HepG2 (cell line): ENCODE results near the gene ME3. TPM values are rescaled to one million over a fixed set of nuclear protein-coding genes. Genes with fewer than 3 reads are reported as not detected.

Source experiments
- ATAC-seq: fragments of 200-7000 bp; cut with Tn5 transposase; 3 replicates; pipeline ENCODE4 v1.9.1; 2020; ENCODE audit warnings: mild to moderate bottlenecking, moderate library complexity
- BruUV-seq: library from RNA; stranded (reverse); fragments of 400-500 nt; replicated peaks from 2 replicates; lab custom pipeline; 2021; lab: Mats Ljungman, UMichigan
- CTCF ChIA-PET: fragments of 300-600 bp; formaldehyde crosslinking; extraction: SDS; loops from one replicate; lab custom pipeline; 2021; ENCODE audit warnings: low total read pairs, inconsistent platforms, low intra/inter-chr PET ratio; lab: Yijun Ruan, JAX
- POLR2A ChIA-PET: fragments of 350-600 bp; sonication (Branson Sonifier 250); formaldehyde crosslinking; loops from one replicate; lab custom pipeline; 2020; ENCODE audit warnings: antibody characterized with exemption, inconsistent platforms; lab: Yijun Ruan, JAX
- DNase-seq: peaks from one replicate; pipeline ENCODE4 v3.0.0-alpha.2; 2015; ENCODE audit warnings: low spot score
- FAIRE-seq: peaks from 3 replicates; lab custom pipeline; 2011; peaks lifted over from hg19 to GRCh38; lab: Jason Lieb, UNC
- H2AFZ ChIP-seq: one replicate; pipeline ENCODE4 v1.6.1; 2011; ENCODE audit warnings: low read length, inconsistent platforms
- H3K27ac ChIP-seq: fragments of 300-600 bp; 3 replicates; pipeline ENCODE4 v1.8.0; 2011; ENCODE audit warnings: mixed run types, mild to moderate bottlenecking, mixed read lengths, low read length, inconsistent platforms; ENCODE audit not compliant: insufficient read depth; ENCODE audit errors: extremely low read length
- H3K27me3 ChIP-seq, 2 experiments: fragments of 200-600 bp in 1 of 2; 2 replicates in 1 of 2; 3 replicates in 1 of 2; pipeline versions ENCODE4 v1.6.0 to v1.8.0; 2011; ENCODE audit warnings: low read length in 2 of 2, mild to moderate bottlenecking in 2 of 2, moderate library complexity in 2 of 2, inconsistent platforms in 1 of 2; ENCODE audit not compliant: insufficient read depth in 2 of 2, control insufficient read depth in 1 of 2
- H3K36me3 ChIP-seq, 2 experiments: fragments of 200-600 bp in 1 of 2; replicated peaks in 1 of 2; 2 replicates in 1 of 2; 3 replicates in 1 of 2; pipeline versions ENCODE4 v1.5.1 to v1.8.0; 2011; ENCODE audit warnings: low read length in 2 of 2, inconsistent platforms in 1 of 2; ENCODE audit not compliant: insufficient read depth in 2 of 2, control insufficient read depth in 1 of 2
- H3K4me1 ChIP-seq: 2 replicates; pipeline ENCODE4 v1.5.1; 2012; ENCODE audit warnings: low read length, inconsistent platforms; ENCODE audit not compliant: insufficient read depth
- H3K4me2 ChIP-seq: 2 replicates; pipeline ENCODE4 v1.6.0; 2011; ENCODE audit warnings: low read depth, low read length, inconsistent platforms
- H3K4me3 ChIP-seq, 3 experiments: fragments of 200-600 bp in 1 of 3; sonication (generic), shearing (Covaris generic) in 1 of 3; replicated peaks in 1 of 3; 2 replicates each; pipeline ENCODE4 v1.5.1; 2011 to 2016; ENCODE audit warnings: low read length in 3 of 3, inconsistent platforms in 2 of 3, low read depth in 2 of 3, mild to moderate bottlenecking in 2 of 3, control low read depth in 1 of 3, mixed read lengths in 1 of 3; ENCODE audit not compliant: insufficient read depth in 1 of 3
- H3K79me2 ChIP-seq: one replicate; pipeline ENCODE4 v1.6.1; 2011; ENCODE audit warnings: low read length, inconsistent platforms; ENCODE audit not compliant: insufficient read depth
- H3K9ac ChIP-seq: 2 replicates; pipeline ENCODE4 v1.6.0; 2011; ENCODE audit warnings: mild to moderate bottlenecking, low read depth, low read length, inconsistent platforms; ENCODE audit not compliant: insufficient read depth
- H3K9me3 ChIP-seq: 2 replicates; pipeline ENCODE4 v1.5.1; 2012; ENCODE audit warnings: mild to moderate bottlenecking, low read length
- H4K20me1 ChIP-seq: 2 replicates; pipeline ENCODE4 v1.6.0; 2011; ENCODE audit warnings: inconsistent platforms, mild to moderate bottlenecking, low read length, moderate library complexity; ENCODE audit not compliant: insufficient read depth
- ATF2 ChIP-seq: sonication (generic); formaldehyde crosslinking; IDR thresholded peaks from 2 replicates; pipeline ENCODE4 v1.4.0; 2020; ENCODE audit warnings: missing genetic modification reagents
- CBX2 ChIP-seq, 2 experiments: fragments of 200-600 bp in 1 of 2; sonication (generic); formaldehyde crosslinking in 1 of 2; IDR thresholded peaks; 2 replicates each; pipeline versions ENCODE4 v1.7.0 to v1.8.1; 2018 to 2022; ENCODE audit warnings: low read depth in 2 of 2, low read length in 1 of 2, mild to moderate bottlenecking in 1 of 2, missing genetic modification reagents in 1 of 2
- RAD21 ChIP-seq: fragments of 450-650 bp; formaldehyde crosslinking; IDR thresholded peaks from 2 replicates; pipeline ENCODE4 v1.5.0; 2020; ENCODE audit warnings: mild to moderate bottlenecking
- SNAI1 ChIP-seq: sonication (generic); formaldehyde crosslinking; IDR thresholded peaks from 2 replicates; pipeline ENCODE4 v1.5.0; 2020; ENCODE audit warnings: mild to moderate bottlenecking, missing genetic modification reagents, borderline replicate concordance
- SP1 ChIP-seq, 2 experiments: fragments of 450-650 bp in 1 of 2; sonication (generic) in 1 of 2; formaldehyde crosslinking in 1 of 2; IDR thresholded peaks; 2 replicates each; pipeline versions ENCODE4 v1.4.0 to v1.6.1; 2016 to 2020; ENCODE audit warnings: missing genetic modification reagents in 1 of 2
- ZNF484 ChIP-seq: sonication (generic); formaldehyde crosslinking; IDR thresholded peaks from 2 replicates; pipeline ENCODE4 v1.5.1; 2020; ENCODE audit warnings: mild to moderate bottlenecking, low read depth, missing genetic modification reagents, borderline replicate concordance
- ZNF577 ChIP-seq: sonication (generic); formaldehyde crosslinking; IDR thresholded peaks from 2 replicates; pipeline ENCODE4 v1.4.0; 2020; ENCODE audit warnings: mild to moderate bottlenecking, low read depth, missing genetic modification reagents, borderline replicate concordance
- WGBS: methylation state at CpG from one replicate; pipeline ENCODE4 v1.1.6; 2017; ENCODE audit warnings: low lambda C conversion rate; 5-methylcytosine and 5-hydroxymethylcytosine counted together
- in situ Hi-C: cut with HindIII; loops from 2 replicates; pipeline ENCODE4 v1.10.0; 2017; ENCODE audit warnings: low pct_unique_long_range_greater_than_20kb; ENCODE audit not compliant: extremely low pct_ligation_motif_present
- intact Hi-C: fragments of 100-400 bp; cut with micrococcal nuclease; formaldehyde crosslinking; loops from one replicate; pipeline ENCODE4 v1.10.0; 2022; ENCODE audit not compliant: unreplicated experiment
- polyA plus RNA-seq, 8 experiments: library from polyadenylated mRNA; depleted of rRNA in 3 of 8; stranded (reverse) in 7 of 8; unstranded in 1 of 8; fragments of >200 nt; fragmentation: Illumina TruSeq in 4 of 8; extraction: Trizol in 4 of 8; gene quantifications; 2 replicates each; pipeline versions ENCODE4 v1.2.1 to v1.2.3, GENCODE V29; 2011 to 2016; ENCODE audit warnings: low read depth in 4 of 8, missing spikeins in 1 of 8, mixed read lengths in 1 of 8; ENCODE audit not compliant: insufficient read depth in 1 of 8
- total RNA-seq, 5 experiments: library from RNA; depleted of rRNA; stranded (reverse); fragments of >200 nt; fragmentation: Illumina TruSeq; extraction: Trizol; gene quantifications; 2 replicates each; pipeline ENCODE4 v1.2.3, GENCODE V29; 2016; ENCODE audit warnings: low read depth in 1 of 5

Gene ME3
- total and polyA plus RNA-seq, 2 of the 13 experiments (the other 11 are each of a cell fraction or from before 2014, with no cell fraction given) = not detected

- no peak overlapping the region for H2AFZ ChIP-seq
- H3K27me3 ChIP-seq = peaks cover 4 to 57% of the 10 kb centered on the region in 2 experiments
- no peak overlapping the region for H3K9ac ChIP-seq
- DNase-seq (no peak), FAIRE-seq (no peak), ATAC-seq (no peak)
- peaks cover 13% of the 10 kb centered on the region; the same call in 1 of the 2 replicates for H3K4me1 ChIP-seq
- no peaks in the 10 kb centered on the region for H4K20me1 ChIP-seq
- no peaks in the 10 kb centered on the region for H3K9me3 ChIP-seq
- CTCF ChIA-PET = no interaction called here
- POLR2A ChIA-PET = no interaction called here
- 0% methylated on average over 3 of the region's 3 CpGs for whole genome bisulfite sequencing
- in situ Hi-C loops = no loop called here
- no peaks in the 10 kb centered on the region for H3K36me3 ChIP-seq
- intact Hi-C loops = no loop called here
- H3K27ac ChIP-seq = no peak overlapping the region
- BruUV-seq = no TSS peak
- no peak overlapping the region for H3K4me3 ChIP-seq
- H3K79me2 ChIP-seq = no peaks in the 10 kb centered on the region
- no peak for TF ChIP-seq ZNF484 (CRISPR knock-in tag)
- no peak for TF ChIP-seq RAD21
- TF ChIP-seq ATF2 (CRISPR knock-in tag) = no peak
- 0 out of 2 replicates have a peak, but pooled peaks have one; percentile 38 for TF ChIP-seq CBX2 (IDR thresholded peaks at IDR 0.05; ENCODE audit: low read depth, low read length)
- TF ChIP-seq CBX2 (CRISPR knock-in tag; IDR thresholded peaks at IDR 0.05; ENCODE audit: low read depth) = no peak
- no peak for TF ChIP-seq SP1 (IDR thresholded peaks at IDR 0.05)
- TF ChIP-seq SP1 (CRISPR knock-in tag; IDR thresholded peaks at IDR 0.05) = no peak
- no peak for TF ChIP-seq SNAI1 (CRISPR knock-in tag)
- no peak for TF ChIP-seq ZNF577 (CRISPR knock-in tag)
- H3K4me2 ChIP-seq = no peak overlapping the region
Measured at GRCh38 chr11:86670911-86671310, 1.5 kb downstream of the ME3 start.
